ENCODE data around the gene HOXA4. TPM values are rescaled to one million over a fixed set of nuclear protein-coding genes. Genes with fewer than 3 reads are reported as not detected.

HOXA4 gene
- total RNA-seq, 1 experiment from 2014 or later, result 2.3 TPM

- Histone ChIP-seq H3K9me3 (ENCODE audit: low read length) (no peaks in the 10 kb centered on the region), H3K27me3 (ENCODE audit: low read length) (no peaks in the 10 kb centered on the region), H3K79me2 (ENCODE audit: low read length) (peaks cover 45% of the 10 kb centered on the region), H3K4me1 (ENCODE audit: insufficient read depth, low read length) (peaks cover 15% of the 10 kb centered on the region), H3K36me3 (ENCODE audit: low read depth, low read length) (peaks cover 23% of the 10 kb centered on the region), H3F3A (ENCODE audit: low read length, unreplicated experiment) (peaks cover 5% of the 10 kb centered on the region), H3K9ac (ENCODE audit: low read length) (peak overlapping the region; percentile 84), H3K4me3 (ENCODE audit: low read length) (peak overlapping the region; percentile 84), H2AFZ (ENCODE audit: low read length) (peak overlapping the region; percentile 91), H4K20me1 (ENCODE audit: low read length) (peaks cover 20% of the 10 kb centered on the region), H3K9me2 (replicated peaks; ENCODE audit: low read length) (no peaks in the 10 kb centered on the region), H3K27ac (ENCODE audit: low read length) (peak overlapping the region; percentile 97), H3K4me2 (ENCODE audit: low read length) (peak overlapping the region; percentile 93)
- intact Hi-C loops (cut with micrococcal nuclease), result loop anchor here (1.0 to 5.0 kb wide), 8 partner anchors 306 to 1268 kb away; no protein-coding TSS in a partner anchor
- ChIA-PET POLR2A (ENCODE audit: unreplicated experiment) (interaction anchor here (0.6 to 1.5 kb wide), 3 partner anchors 8 to 28 kb away, joined by 4 to 26 read pairs (median 12); partner anchors contain the start of gene HOXA3), CTCF (interaction anchor here (0.6 to 2.4 kb wide), 12 partner anchors 8 to 1847 kb away, joined by 3 to 26 read pairs (median 10); partner anchors contain the start of gene HOXA3)
- BruUV-seq (replicated peaks), result no TSS peak
- peak; percentile 87 for DNase-seq
- TF ChIP-seq CTCF (conservative IDR thresholded peaks at IDR 0.05; ENCODE audit: low read depth, low read length), result peak; percentile 96
- no peak for TF ChIP-seq EZH2 (IDR thresholded peaks at IDR 0.05; ENCODE audit: low read length, unreplicated experiment)
- ATAC-seq, result peak; percentile 19
Observed at GRCh38 chr7:27160546-27161213, 30.1 kb upstream of the HOXA4 start.

GRCh38 chr7:27160145-27160545, 29.6 kb upstream of the HOXA4 start:
- H3K9me3 ChIP-seq (ENCODE audit: low read length), result no peaks in the 10 kb centered on the region
- DNase-seq (peak; percentile 28), ATAC-seq (peak; percentile 3)
- H3K27me3 ChIP-seq (ENCODE audit: low read length), result no peaks in the 10 kb centered on the region
- H3K27ac ChIP-seq (ENCODE audit: low read length), result peak overlapping the region; percentile 97
- H4K20me1 ChIP-seq (ENCODE audit: low read length), result peaks cover 20% of the 10 kb centered on the region
- H3K9me2 ChIP-seq (replicated peaks; ENCODE audit: low read length), result no peaks in the 10 kb centered on the region
- CTCF ChIA-PET, result interaction anchor here (0.6 to 2.4 kb wide), 6 partner anchors 10 to 791 kb away, joined by 3 to 26 read pairs (median 12); no protein-coding TSS in a partner anchor
- peaks cover 39% of the 10 kb centered on the region for H3K79me2 ChIP-seq (ENCODE audit: low read length)
- peaks cover 20% of the 10 kb centered on the region for H3K4me1 ChIP-seq (ENCODE audit: insufficient read depth, low read length)
- H3K9ac ChIP-seq (ENCODE audit: low read length), result peak overlapping the region; percentile 84
- POLR2A ChIA-PET (ENCODE audit: unreplicated experiment), result no interaction called here
- H3K4me2 ChIP-seq (ENCODE audit: low read length), result peak overlapping the region; percentile 93
- peaks cover 5% of the 10 kb centered on the region for H3F3A ChIP-seq (ENCODE audit: low read length, unreplicated experiment)
- peak overlapping the region; percentile 84 for H3K4me3 ChIP-seq (ENCODE audit: low read length)
- H2AFZ ChIP-seq (ENCODE audit: low read length), result peak overlapping the region; percentile 91
- intact Hi-C loops (cut with micrococcal nuclease), result loop anchor here (2.0 to 5.0 kb wide), 5 partner anchors 493 to 1268 kb away; no protein-coding TSS in a partner anchor
- peaks cover 23% of the 10 kb centered on the region for H3K36me3 ChIP-seq (ENCODE audit: low read depth, low read length)
- BruUV-seq (replicated peaks), result no TSS peak
- TF ChIP-seq EZH2 (IDR thresholded peaks at IDR 0.05; ENCODE audit: low read length, unreplicated experiment) (no peak), CTCF (conservative IDR thresholded peaks at IDR 0.05; ENCODE audit: low read depth, low read length) (no peak), EZH2phosphoT487 (IDR thresholded peaks at IDR 0.05; ENCODE audit: borderline replicate concordance, low read length) (no peak)
